HepG2 (cell line): ENCODE measurements around the gene APOL4. TPM values are rescaled to one million over a fixed set of nuclear protein-coding genes. Genes with fewer than 3 reads are reported as not detected.
A peak's percentile ranks its signal among the peaks of the same experiment; 100 is the strongest.

ENCODE experiments used
- CAMTA2 ChIP-seq: sonication (generic); formaldehyde crosslinking; IDR thresholded peaks from 2 replicates; pipeline ENCODE4 v1.4.0; 2020; ENCODE audit warnings: mild to moderate bottlenecking, missing genetic modification reagents, borderline replicate concordance
- CBFB ChIP-seq: sonication (generic); formaldehyde crosslinking; IDR thresholded peaks from 2 replicates; pipeline ENCODE4 v1.4.0; 2020; ENCODE audit warnings: missing genetic modification reagents
- CHD2 ChIP-seq: IDR thresholded peaks from 2 replicates; pipeline ENCODE4 v1.6.1; 2011; ENCODE audit warnings: low read depth, low read length, improper control_type of control experiment
- ETV6 ChIP-seq: sonication (generic); formaldehyde crosslinking; conservative IDR thresholded peaks from 2 replicates; pipeline ENCODE4 v1.4.0; 2020; ENCODE audit warnings: missing genetic modification reagents
- FOSL1 ChIP-seq: sonication (generic); formaldehyde crosslinking; IDR thresholded peaks from 2 replicates; pipeline ENCODE4 v1.9.0; 2021; ENCODE audit warnings: missing genetic modification reagents, borderline replicate concordance
- FOSL2 ChIP-seq: sonication (generic); formaldehyde crosslinking; IDR thresholded peaks from 2 replicates; pipeline ENCODE4 v1.4.0; 2020; ENCODE audit warnings: missing genetic modification reagents
- FOXJ3 ChIP-seq: sonication (generic); formaldehyde crosslinking; IDR thresholded peaks from 2 replicates; pipeline ENCODE4 v1.4.0; 2020; ENCODE audit warnings: missing genetic modification reagents, mild to moderate bottlenecking, borderline replicate concordance
- FOXP1 ChIP-seq, 2 experiments: fragments of 450-650 bp in 1 of 2; IDR thresholded peaks; 2 replicates each; pipeline ENCODE4 v1.6.1; 2017 to 2018; ENCODE audit warnings: antibody characterized with exemption in 1 of 2
- NCOR1 ChIP-seq: fragments of 200-600 bp; sonication (generic); IDR thresholded peaks from 2 replicates; pipeline ENCODE4 v1.7.0; 2017; ENCODE audit warnings: antibody characterized with exemption, low read length, borderline replicate concordance
- RFX5 ChIP-seq: IDR thresholded peaks from 2 replicates; pipeline ENCODE4 v1.6.1; 2011; ENCODE audit warnings: low read depth, low read length, improper control_type of control experiment
- SATB2 ChIP-seq: sonication (generic); formaldehyde crosslinking; IDR thresholded peaks from 2 replicates; pipeline ENCODE4 v1.5.0; 2020; ENCODE audit warnings: missing genetic modification reagents
- STAG1 ChIP-seq: sonication (generic); formaldehyde crosslinking; IDR thresholded peaks from 2 replicates; pipeline ENCODE4 v1.4.0; 2020; ENCODE audit warnings: missing genetic modification reagents
- U2AF2 ChIP-seq: fragments of 200-400 bp; formaldehyde crosslinking; IDR thresholded peaks from 2 replicates; pipeline ENCODE4 v1.6.1; 2017; ENCODE audit warnings: low read depth, mild to moderate bottlenecking, low read length
- ZNF772 ChIP-seq: sonication (generic); formaldehyde crosslinking; IDR thresholded peaks from 2 replicates; pipeline ENCODE4 v1.5.0; 2020; ENCODE audit warnings: mild to moderate bottlenecking, missing genetic modification reagents
- ZSCAN21 ChIP-seq: sonication (generic); formaldehyde crosslinking; IDR thresholded peaks from 2 replicates; pipeline ENCODE4 v1.8.0; 2022; ENCODE audit warnings: mild to moderate bottlenecking, missing genetic modification reagents, moderate library complexity, borderline replicate concordance
- polyA plus RNA-seq, 8 experiments: library from polyadenylated mRNA; depleted of rRNA in 3 of 8; stranded (reverse) in 7 of 8; unstranded in 1 of 8; fragments of >200 nt; fragmentation: Illumina TruSeq in 4 of 8; extraction: Trizol in 4 of 8; gene quantifications; 2 replicates each; pipeline versions ENCODE4 v1.2.1 to v1.2.3, GENCODE V29; 2011 to 2016; ENCODE audit warnings: low read depth in 4 of 8, missing spikeins in 1 of 8, mixed read lengths in 1 of 8; ENCODE audit not compliant: insufficient read depth in 1 of 8
- total RNA-seq, 5 experiments: library from RNA; depleted of rRNA; stranded (reverse); fragments of >200 nt; fragmentation: Illumina TruSeq; extraction: Trizol; gene quantifications; 2 replicates each; pipeline ENCODE4 v1.2.3, GENCODE V29; 2016; ENCODE audit warnings: low read depth in 1 of 5
- TF ChIP-seq, protein P1 (sequence below): sonication (generic); formaldehyde crosslinking; IDR thresholded peaks from 2 replicates; pipeline ENCODE4 v1.4.0; 2020; ENCODE audit warnings: missing genetic modification reagents, borderline replicate concordance
- TF ChIP-seq, protein P2 (sequence below): sonication (generic); formaldehyde crosslinking; IDR thresholded peaks from 2 replicates; pipeline ENCODE4 v1.5.1; 2020; ENCODE audit warnings: missing genetic modification reagents, mild to moderate bottlenecking, borderline replicate concordance
- TF ChIP-seq, protein P3 (sequence below): sonication (generic); formaldehyde crosslinking; IDR thresholded peaks from 2 replicates; pipeline ENCODE4 v1.4.0; 2020; ENCODE audit warnings: low read depth, mild to moderate bottlenecking, missing genetic modification reagents
- TF ChIP-seq, protein P4 (sequence below): sonication (generic); formaldehyde crosslinking; IDR thresholded peaks from 2 replicates; pipeline ENCODE4 v1.4.0; 2020; ENCODE audit warnings: mild to moderate bottlenecking, missing genetic modification reagents
- TF ChIP-seq, protein P5 (sequence below): sonication (generic); formaldehyde crosslinking; IDR thresholded peaks from 2 replicates; pipeline ENCODE4 v1.8.1; 2023; ENCODE audit warnings: mild to moderate bottlenecking, moderate library complexity, missing genetic modification reagents

Gene APOL4
- total and polyA plus RNA-seq, 2 of the 13 experiments (the other 11 are each of a cell fraction or from before 2014, with no cell fraction given) = 0.77 to 2.8 TPM

DNA sequence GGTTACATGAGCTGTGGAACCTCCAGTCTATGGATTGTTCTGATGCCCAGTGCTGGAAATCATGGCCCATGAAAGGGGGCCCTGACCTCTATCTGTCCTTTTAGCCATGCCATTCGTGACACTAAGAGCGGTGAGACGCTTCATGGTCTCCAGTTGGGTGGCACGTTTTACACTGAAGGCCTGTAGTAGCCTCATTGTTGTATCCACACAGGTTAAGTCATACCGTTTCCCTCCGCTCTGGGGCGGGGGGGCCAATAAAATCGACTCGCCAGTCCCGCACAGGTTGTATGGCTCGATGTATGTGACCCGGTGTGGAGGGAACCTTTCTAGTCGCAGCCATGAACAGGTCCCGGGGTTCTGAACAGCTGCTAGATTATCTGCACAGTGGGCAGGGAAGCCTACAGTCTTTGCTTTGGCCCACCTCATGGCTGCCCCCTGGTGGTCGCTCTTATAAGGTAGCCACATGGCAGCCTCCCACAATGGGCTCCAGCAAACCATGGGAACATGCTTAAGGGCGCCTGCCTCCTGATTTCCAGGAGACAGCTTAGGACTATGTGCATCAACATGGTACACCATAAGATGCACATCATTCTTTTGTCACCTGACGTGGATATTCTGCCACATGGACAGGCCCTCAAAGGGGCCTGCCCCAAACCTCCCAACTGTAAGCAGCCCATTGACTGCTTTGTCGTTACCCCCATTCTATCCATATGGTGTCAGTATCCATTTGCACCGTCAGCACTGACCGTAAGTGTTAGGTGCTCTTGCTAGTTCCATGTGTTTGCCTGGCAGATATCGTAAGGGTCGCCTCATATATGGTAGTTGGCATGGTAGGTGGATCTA lies 21.4 kb downstream of the APOL4 start (continued):
- TF ChIP-seq, protein P1, sequence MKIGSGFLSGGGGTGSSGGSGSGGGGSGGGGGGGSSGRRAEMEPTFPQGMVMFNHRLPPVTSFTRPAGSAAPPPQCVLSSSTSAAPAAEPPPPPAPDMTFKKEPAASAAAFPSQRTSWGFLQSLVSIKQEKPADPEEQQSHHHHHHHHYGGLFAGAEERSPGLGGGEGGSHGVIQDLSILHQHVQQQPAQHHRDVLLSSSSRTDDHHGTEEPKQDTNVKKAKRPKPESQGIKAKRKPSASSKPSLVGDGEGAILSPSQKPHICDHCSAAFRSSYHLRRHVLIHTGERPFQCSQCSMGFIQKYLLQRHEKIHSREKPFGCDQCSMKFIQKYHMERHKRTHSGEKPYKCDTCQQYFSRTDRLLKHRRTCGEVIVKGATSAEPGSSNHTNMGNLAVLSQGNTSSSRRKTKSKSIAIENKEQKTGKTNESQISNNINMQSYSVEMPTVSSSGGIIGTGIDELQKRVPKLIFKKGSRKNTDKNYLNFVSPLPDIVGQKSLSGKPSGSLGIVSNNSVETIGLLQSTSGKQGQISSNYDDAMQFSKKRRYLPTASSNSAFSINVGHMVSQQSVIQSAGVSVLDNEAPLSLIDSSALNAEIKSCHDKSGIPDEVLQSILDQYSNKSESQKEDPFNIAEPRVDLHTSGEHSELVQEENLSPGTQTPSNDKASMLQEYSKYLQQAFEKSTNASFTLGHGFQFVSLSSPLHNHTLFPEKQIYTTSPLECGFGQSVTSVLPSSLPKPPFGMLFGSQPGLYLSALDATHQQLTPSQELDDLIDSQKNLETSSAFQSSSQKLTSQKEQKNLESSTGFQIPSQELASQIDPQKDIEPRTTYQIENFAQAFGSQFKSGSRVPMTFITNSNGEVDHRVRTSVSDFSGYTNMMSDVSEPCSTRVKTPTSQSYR (CRISPR knock-in tag) = no peak
- TF ChIP-seq CHD2 (no peak), SATB2 (CRISPR knock-in tag) (no peak), STAG1 (CRISPR knock-in tag) (peak; percentile 88), ZSCAN21 (CRISPR knock-in tag) (no peak), FOXP1 (IDR thresholded peaks at IDR 0.05) (no peak), FOXP1 (CRISPR knock-in tag; IDR thresholded peaks at IDR 0.05) (no peak), CAMTA2 (no peak), ETV6 (CRISPR knock-in tag) (no peak), ZNF772 (no peak), FOXJ3 (CRISPR knock-in tag) (no peak), FOSL2 (CRISPR knock-in tag) (no peak), RFX5 (no peak), U2AF2 (0 out of 2 replicates have a peak, but pooled peaks have one; percentile 34), NCOR1 (no peak), CBFB (CRISPR knock-in tag) (no peak), FOSL1 (CRISPR knock-in tag) (no peak)
- TF ChIP-seq, protein P2, sequence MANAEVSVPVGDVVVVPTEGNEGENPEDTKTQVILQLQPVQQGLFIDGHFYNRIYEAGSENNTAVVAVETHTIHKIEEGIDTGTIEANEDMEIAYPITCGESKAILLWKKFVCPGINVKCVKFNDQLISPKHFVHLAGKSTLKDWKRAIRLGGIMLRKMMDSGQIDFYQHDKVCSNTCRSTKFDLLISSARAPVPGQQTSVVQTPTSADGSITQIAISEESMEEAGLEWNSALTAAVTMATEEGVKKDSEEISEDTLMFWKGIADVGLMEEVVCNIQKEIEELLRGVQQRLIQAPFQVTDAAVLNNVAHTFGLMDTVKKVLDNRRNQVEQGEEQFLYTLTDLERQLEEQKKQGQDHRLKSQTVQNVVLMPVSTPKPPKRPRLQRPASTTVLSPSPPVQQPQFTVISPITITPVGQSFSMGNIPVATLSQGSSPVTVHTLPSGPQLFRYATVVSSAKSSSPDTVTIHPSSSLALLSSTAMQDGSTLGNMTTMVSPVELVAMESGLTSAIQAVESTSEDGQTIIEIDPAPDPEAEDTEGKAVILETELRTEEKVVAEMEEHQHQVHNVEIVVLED (CRISPR knock-in tag) = no peak
- TF ChIP-seq, protein P3, sequence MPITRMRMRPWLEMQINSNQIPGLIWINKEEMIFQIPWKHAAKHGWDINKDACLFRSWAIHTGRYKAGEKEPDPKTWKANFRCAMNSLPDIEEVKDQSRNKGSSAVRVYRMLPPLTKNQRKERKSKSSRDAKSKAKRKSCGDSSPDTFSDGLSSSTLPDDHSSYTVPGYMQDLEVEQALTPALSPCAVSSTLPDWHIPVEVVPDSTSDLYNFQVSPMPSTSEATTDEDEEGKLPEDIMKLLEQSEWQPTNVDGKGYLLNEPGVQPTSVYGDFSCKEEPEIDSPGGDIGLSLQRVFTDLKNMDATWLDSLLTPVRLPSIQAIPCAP (CRISPR knock-in tag) = no peak
- TF ChIP-seq, protein P4, sequence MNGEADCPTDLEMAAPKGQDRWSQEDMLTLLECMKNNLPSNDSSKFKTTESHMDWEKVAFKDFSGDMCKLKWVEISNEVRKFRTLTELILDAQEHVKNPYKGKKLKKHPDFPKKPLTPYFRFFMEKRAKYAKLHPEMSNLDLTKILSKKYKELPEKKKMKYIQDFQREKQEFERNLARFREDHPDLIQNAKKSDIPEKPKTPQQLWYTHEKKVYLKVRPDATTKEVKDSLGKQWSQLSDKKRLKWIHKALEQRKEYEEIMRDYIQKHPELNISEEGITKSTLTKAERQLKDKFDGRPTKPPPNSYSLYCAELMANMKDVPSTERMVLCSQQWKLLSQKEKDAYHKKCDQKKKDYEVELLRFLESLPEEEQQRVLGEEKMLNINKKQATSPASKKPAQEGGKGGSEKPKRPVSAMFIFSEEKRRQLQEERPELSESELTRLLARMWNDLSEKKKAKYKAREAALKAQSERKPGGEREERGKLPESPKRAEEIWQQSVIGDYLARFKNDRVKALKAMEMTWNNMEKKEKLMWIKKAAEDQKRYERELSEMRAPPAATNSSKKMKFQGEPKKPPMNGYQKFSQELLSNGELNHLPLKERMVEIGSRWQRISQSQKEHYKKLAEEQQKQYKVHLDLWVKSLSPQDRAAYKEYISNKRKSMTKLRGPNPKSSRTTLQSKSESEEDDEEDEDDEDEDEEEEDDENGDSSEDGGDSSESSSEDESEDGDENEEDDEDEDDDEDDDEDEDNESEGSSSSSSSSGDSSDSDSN (CRISPR knock-in tag) = no peak
- TF ChIP-seq, protein P5, sequence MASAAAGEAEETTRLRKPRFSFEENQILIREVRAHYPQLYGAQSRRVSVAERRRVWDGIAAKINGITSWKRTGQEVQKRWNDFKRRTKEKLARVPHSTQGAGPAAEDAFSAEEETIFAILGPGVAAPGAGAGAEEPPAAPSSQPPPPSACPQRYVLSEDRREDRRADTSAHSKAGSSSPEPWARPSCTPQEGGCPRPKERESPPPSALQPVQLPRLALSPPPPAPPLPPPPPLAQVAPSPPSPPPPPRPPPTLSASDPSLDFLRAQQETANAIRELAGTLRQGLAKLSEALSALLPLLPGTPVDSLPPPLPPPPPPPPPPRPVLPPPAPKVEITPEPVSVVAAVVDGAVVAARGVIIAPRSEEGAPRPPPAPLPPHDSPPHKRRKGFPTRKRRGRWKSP (CRISPR knock-in tag) = no peak
